GM18505 (cell line): ENCODE data around the gene ENTHD1.
"Not testable (repeated sequence)": the region's sequence is repeated elsewhere in the genome, so short reads cannot be mapped to it uniquely, and the experiment has no call there.

ENCODE experiments used
- ATAC-seq: cut with Tn5 transposase; IDR thresholded peaks from one replicate; pipeline ENCODE4 v1.9.1; 2021; ENCODE audit not compliant: unreplicated experiment
- POLR2A ChIP-seq: IDR thresholded peaks from 4 replicates; pipeline ENCODE4 v1.6.1; 2011; ENCODE audit warnings: borderline replicate concordance; ENCODE audit not compliant: insufficient read depth, insufficient read length; ENCODE audit errors: extremely low read depth

ENTHD1 gene

GRCh38 chr22:39901565-39902146 is 8.1 kb upstream of the ENTHD1 start:
- ATAC-seq = no peak
- no peak for TF ChIP-seq POLR2A

- no peak for TF ChIP-seq POLR2A
- no peak for ATAC-seq
Observed at GRCh38 chr22:39900306-39901227, 7.0 kb upstream of the ENTHD1 start, which contains the start of gene GRAP2. Gene GRAP2 (plus strand): TSS chr22:39901084. CDS start chr22:39947107, 46,023 bp downstream.

- TF ChIP-seq POLR2A = no peak
- ATAC-seq = peak; percentile 64
Observed at GRCh38 chr22:39898997-39899396, 5.4 kb upstream of the ENTHD1 start.

- no peak for ATAC-seq
- no peak for TF ChIP-seq POLR2A
Observed at GRCh38 chr22:39897841-39898240, 4.3 kb upstream of the ENTHD1 start.

GRCh38 chr22:39896313-39896996 is 2.9 kb upstream of the ENTHD1 start:
- ATAC-seq = no peak
- no peak for TF ChIP-seq POLR2A

GRCh38 chr22:39895682-39896081 is 2.1 kb upstream of the ENTHD1 start:
- no peak for ATAC-seq
- no peak for TF ChIP-seq POLR2A

- no peak for ATAC-seq
- TF ChIP-seq POLR2A = no peak
Observed at GRCh38 chr22:39894554-39895092, 1.1 kb upstream of the ENTHD1 start.

- not testable (repeated sequence) for ATAC-seq
Observed at GRCh38 chr22:39889924-39890323, 3.6 kb downstream of the ENTHD1 start.

- no peak for ATAC-seq
Observed at GRCh38 chr22:39883057-39883456, 10.5 kb downstream of the ENTHD1 start.

GRCh38 chr22:39880722-39881121 is 12.8 kb downstream of the ENTHD1 start:
- no peak for ATAC-seq
- no peak for TF ChIP-seq POLR2A

More at GRCh38 chr22:39883057-39883456, 10.5 kb downstream of the ENTHD1 start:
- no peak for TF ChIP-seq POLR2A

- no peak for ATAC-seq
- TF ChIP-seq POLR2A = no peak
Observed at GRCh38 chr22:39877079-39877845, 16.3 kb downstream of the ENTHD1 start.

- ATAC-seq = not testable (repeated sequence)
Observed at GRCh38 chr22:39875176-39875885, 18.2 kb downstream of the ENTHD1 start.
